Chondrocyte (in vitro differentiated cells): Measurements from ENCODE around the gene DPP6. TPM values are rescaled to one million over a fixed set of nuclear protein-coding genes. Genes with fewer than 3 reads are reported as not detected.

Experiments
- DNase-seq: peaks from one replicate; pipeline ENCODE4 v3.0.0; 2021; ENCODE audit warnings: mixed read lengths, low spot score
- H3K27ac Mint-ChIP-seq: one replicate; pipeline ENCODE4 v1.8.0; 2021; ENCODE audit warnings: mild to moderate bottlenecking, moderate library complexity, mixed read lengths; ENCODE audit not compliant: unreplicated experiment
- H3K27me3 Mint-ChIP-seq: 2 replicates; pipeline ENCODE4 v1.8.0; 2021; ENCODE audit warnings: low read depth, mixed read lengths
- H3K36me3 Mint-ChIP-seq: 2 replicates; pipeline ENCODE4 v1.8.0; 2021; ENCODE audit warnings: low read depth, mixed read lengths
- H3K4me1 Mint-ChIP-seq: 2 replicates; pipeline ENCODE4 v1.8.0; 2021; ENCODE audit warnings: low read depth, mild to moderate bottlenecking, mixed read lengths
- H3K4me3 Mint-ChIP-seq: one replicate; pipeline ENCODE4 v1.8.0; 2021; ENCODE audit warnings: mild to moderate bottlenecking, moderate library complexity, mixed read lengths; ENCODE audit not compliant: unreplicated experiment
- H3K9me3 Mint-ChIP-seq: 2 replicates; pipeline ENCODE4 v1.8.0; 2021; ENCODE audit warnings: low read depth, mixed read lengths
- total RNA-seq: library from RNA; stranded (reverse); gene quantifications from 3 replicates; pipeline ENCODE4 v1.2.1, GENCODE V29; 2021
- TF ChIP-seq, protein P1 (sequence below): fragments of 200-600 bp; sonication (generic); IDR thresholded peaks from 2 replicates; pipeline ENCODE4 v1.5.0; 2021; ENCODE audit warnings: antibody characterized with exemption, mild to moderate bottlenecking, moderate library complexity

Gene DPP6
- total RNA-seq, 1 donor from 2014 or later: not detected

DNA sequence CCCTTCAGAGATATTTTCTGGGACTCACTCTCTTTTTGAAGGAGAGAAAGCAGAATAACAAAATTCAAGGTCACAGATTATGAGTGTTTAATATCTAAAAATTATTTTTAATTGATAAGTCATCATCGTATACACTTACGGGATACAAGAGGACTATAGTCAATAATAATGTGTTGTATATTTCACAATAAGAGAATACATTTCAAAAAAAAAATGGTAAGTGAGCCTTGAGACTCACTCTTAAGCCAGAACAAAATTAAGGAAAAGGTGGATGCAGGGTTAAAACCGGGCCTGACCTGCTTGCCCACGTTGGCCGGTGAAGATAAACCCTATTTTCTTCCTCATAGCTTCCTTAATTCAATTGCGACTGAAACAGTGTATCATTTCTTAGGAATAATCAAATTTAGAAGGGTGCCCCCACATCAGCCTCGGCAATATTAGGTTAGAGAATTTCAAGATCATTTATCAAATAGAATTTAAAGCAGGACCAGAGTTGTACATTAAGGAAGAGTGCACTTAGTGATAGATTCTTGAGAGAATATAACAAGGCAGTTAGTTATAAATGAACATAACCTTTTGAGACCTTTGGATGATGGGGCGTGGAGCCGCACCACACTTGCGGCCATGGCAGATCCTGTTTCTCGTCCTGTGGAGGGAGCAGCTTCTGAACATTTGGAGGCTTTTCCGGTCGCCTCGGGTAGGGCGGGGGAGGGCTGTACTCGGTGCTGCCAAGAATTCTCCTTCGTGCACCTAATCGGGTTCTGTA lies 628.9 kb downstream of the DPP6 start:
- Mint-ChIP-seq H3K4me3 (no peak overlapping the region), H3K27ac (no peak overlapping the region), H3K4me1 (no peaks in the 10 kb centered on the region), H3K9me3 (peaks cover 46% of the 10 kb centered on the region), H3K36me3 (no peaks in the 10 kb centered on the region), H3K27me3 (no peaks in the 10 kb centered on the region)
- TF ChIP-seq, protein P1, sequence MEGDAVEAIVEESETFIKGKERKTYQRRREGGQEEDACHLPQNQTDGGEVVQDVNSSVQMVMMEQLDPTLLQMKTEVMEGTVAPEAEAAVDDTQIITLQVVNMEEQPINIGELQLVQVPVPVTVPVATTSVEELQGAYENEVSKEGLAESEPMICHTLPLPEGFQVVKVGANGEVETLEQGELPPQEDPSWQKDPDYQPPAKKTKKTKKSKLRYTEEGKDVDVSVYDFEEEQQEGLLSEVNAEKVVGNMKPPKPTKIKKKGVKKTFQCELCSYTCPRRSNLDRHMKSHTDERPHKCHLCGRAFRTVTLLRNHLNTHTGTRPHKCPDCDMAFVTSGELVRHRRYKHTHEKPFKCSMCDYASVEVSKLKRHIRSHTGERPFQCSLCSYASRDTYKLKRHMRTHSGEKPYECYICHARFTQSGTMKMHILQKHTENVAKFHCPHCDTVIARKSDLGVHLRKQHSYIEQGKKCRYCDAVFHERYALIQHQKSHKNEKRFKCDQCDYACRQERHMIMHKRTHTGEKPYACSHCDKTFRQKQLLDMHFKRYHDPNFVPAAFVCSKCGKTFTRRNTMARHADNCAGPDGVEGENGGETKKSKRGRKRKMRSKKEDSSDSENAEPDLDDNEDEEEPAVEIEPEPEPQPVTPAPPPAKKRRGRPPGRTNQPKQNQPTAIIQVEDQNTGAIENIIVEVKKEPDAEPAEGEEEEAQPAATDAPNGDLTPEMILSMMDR: no peak
- no peak for DNase-seq

DNA sequence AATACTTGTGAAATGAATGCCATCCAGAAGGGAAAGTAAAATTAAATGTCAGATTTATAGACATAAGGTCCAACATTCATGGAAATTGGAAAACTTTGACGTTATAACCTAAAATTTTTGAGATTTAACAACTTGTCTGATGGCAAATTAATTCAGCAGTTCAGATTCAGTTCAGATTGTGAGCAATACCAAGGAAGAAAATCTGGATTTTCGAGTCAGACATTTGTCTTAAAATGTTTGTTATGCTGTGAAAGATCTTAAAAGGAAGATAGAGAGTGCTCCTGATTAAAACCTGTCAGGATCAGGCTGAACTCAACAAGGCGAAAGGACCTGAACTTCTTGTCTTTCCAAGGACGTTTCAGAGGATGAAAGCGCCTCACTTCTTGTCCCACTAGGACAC lies 629.8 kb downstream of the DPP6 start:
- H3K27ac Mint-ChIP-seq: no peak overlapping the region
- H3K9me3 Mint-ChIP-seq: peaks cover 45% of the 10 kb centered on the region
- H3K4me3 Mint-ChIP-seq: no peak overlapping the region
- no peaks in the 10 kb centered on the region for H3K27me3 Mint-ChIP-seq
- H3K36me3 Mint-ChIP-seq: no peaks in the 10 kb centered on the region
- TF ChIP-seq, protein P1: no peak
- DNase-seq: no peak
- H3K4me1 Mint-ChIP-seq: no peaks in the 10 kb centered on the region

DNA sequence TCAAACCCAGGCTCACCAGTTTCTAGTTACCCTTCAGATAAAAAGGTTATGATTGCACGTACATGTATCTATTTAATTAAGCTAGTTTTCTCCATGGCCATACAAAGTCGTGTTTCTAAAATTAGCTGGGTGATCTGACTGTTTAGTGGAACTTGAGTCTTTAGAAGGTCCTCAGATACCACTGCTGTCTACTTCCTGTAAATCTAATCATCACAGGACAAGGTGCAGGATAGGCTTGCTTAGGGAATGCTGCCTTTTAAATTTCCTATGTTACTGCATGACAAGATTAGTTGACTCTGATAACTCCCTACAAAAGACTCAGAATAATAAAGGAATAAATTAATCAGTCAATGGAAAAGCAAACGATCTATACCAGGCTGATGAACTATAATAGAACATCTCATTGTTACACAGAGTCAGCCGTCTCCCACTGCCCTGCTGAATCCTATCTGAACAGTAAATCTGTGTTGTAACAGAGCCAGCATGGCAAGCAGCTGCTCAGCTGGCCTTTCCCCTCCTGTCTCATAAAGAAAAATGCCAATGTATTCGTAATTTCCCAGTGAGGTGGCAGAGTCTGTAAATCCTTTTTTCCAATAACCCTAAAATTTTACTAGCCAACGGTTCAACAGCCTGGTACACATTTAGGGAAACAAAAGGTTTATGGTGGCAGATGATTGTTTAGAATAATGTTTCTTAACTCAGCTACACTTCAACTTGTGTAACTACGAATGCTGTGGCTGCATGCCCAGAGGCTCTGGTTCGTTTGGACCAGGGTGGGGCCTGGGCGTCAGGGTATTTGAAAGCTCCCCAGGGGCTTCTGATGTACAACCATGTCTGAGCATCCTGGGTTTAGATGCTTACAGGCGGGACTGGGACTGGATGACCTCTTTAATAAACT lies 632.7 kb downstream of the DPP6 start:
- H3K4me3 Mint-ChIP-seq: no peak overlapping the region
- no peaks in the 10 kb centered on the region for H3K27me3 Mint-ChIP-seq
- no peaks in the 10 kb centered on the region for H3K4me1 Mint-ChIP-seq
- no peak for DNase-seq
- no peak overlapping the region for H3K27ac Mint-ChIP-seq
- TF ChIP-seq, protein P1: no peak
- no peaks in the 10 kb centered on the region for H3K36me3 Mint-ChIP-seq
- peaks cover 40% of the 10 kb centered on the region for H3K9me3 Mint-ChIP-seq

DNA sequence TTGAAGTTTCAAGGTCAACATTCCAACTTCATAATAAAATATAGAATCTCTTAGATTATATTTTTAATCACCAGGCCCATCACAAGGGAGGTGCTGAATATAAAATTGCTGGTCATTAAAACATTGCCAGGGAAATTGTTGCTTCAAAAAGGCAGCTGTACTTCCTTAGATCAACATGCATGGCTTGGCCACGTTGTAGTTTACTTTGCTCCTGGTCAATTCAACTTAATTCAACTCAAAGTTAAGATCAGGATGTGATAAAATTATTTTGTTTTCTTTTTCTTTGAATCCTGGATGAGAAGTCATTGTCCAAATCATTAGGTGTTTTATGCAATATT lies 633.3 kb downstream of the DPP6 start:
- Mint-ChIP-seq H3K4me3 (no peak overlapping the region), H3K4me1 (no peaks in the 10 kb centered on the region), H3K9me3 (peaks cover 45% of the 10 kb centered on the region), H3K27ac (no peak overlapping the region), H3K36me3 (no peaks in the 10 kb centered on the region), H3K27me3 (no peaks in the 10 kb centered on the region)
- TF ChIP-seq, protein P1: no peak
- DNase-seq: no peak

DNA sequence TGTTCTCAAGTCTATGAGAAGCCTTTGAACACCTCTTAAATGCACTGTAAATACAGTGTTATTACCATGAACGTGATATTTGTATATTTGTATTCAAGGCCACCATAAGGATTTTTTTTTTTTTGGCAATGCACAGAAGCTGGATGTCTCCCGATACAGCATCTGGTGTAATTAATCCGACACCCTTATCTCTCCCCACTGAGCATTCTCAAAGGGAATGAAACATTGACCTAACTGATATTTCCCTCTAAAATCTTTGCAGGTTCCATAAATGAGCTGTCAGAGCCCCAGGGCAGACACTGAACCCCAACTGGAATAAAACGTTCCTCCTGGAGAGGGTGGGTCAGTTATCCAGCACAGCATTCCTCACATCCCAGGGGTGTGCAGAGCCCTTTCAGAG lies 634.1 kb downstream of the DPP6 start:
- Mint-ChIP-seq H3K4me1 (no peaks in the 10 kb centered on the region), H3K9me3 (peaks cover 42% of the 10 kb centered on the region), H3K36me3 (no peaks in the 10 kb centered on the region), H3K27me3 (no peaks in the 10 kb centered on the region), H3K27ac (no peak overlapping the region), H3K4me3 (no peak overlapping the region)
- DNase-seq: no peak
- TF ChIP-seq, protein P1: no peak
